Effector CD8-positive, alpha-beta T cell (primary cell): ENCODE results near the gene PIGL.
A peak's percentile ranks its signal among the peaks of the same experiment; 100 is the strongest.
"Not testable (repeated sequence)": the region's sequence is repeated elsewhere in the genome, so short reads cannot be mapped to it uniquely, and the experiment has no call there.

Source experiments
- DNase-seq: peaks from one replicate; lab custom pipeline; 2025; lab: John Stamatoyannopoulos, UW

The PIGL gene

DNA sequence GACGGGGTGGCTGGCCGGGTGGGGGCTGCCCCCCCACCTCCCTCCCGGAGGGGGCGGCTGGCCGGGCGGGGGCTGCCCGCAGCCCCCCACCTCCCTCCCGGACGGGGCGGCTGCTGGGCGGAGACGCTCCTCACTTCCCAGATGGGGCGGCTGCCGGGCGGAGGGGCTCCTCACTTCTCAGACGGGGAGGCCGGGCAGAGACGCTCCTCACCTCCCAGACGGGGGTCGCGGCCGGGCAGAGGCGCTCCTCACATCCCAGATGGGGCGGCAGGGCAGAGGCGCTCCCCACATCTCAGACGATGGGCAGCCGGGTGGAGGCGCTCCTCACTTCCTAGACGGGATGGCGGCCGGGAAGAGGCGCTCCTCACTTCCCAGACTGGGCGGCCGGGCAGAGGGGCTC is 95.1 kb downstream of the PIGL start:
- DNase-seq = not testable (repeated sequence)

DNA sequence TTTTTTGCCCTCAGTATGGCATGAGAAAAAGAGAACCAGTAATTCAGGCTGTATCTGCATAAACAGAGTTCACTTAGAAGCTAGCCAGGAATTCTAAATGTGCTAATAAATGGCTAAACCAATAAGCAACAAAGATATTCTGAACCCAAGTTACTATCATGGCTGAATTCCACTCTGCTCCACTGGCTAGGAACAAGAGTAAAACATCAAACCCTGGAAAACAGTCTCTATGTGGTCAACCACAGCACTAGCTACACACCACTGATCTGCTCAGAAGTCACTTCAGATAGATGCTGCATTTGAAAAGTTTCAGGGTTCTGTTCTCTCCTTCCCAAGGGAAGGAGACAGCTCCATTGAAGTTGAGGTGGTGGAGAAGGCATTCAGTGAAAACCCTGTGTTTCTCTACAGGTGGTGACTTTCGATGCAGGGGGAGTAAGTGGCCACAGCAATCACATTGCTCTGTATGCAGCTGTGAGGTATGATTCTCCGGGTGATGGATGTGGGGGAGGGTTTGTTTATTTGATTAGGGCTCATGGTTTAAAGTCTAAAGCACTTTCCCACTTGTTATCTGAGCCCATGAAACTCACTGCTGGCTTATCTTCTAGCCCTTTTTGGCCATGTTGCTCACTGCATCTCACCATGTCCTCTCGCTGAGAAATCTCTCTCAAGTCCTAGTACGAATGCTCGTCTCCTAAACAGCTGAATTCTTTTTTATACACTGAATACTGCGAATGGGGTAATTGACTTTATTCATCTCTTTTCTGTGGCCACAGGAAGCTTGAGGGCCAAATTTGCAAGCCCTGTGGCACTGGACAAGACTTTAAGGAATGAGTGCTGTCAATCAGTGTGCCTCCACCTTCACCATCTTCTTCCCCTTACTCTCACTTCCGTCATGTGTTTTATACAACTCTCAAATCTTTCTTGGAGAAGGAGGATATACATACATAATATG is 96.4 kb downstream of the PIGL start:
- no peak for DNase-seq

DNA sequence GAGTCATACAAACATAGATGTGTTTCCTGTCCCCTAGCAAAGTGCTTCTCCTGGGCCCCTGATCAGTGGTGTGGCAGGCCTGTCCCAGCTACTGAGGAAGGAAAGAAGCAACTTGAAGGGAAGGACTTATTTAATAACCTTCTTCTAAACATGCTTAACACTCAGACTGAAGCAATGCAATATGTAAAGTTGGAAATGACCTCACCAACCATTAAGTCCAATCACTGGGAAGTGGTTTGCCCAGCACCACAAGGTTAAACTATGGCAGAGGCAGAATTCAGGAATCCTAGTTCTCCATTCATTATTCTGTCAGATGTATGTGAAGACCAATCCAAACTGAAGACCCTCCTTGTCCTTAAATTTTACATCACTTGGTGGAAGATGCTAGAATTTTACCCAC is 97.2 kb downstream of the PIGL start:
- no peak for DNase-seq

DNA sequence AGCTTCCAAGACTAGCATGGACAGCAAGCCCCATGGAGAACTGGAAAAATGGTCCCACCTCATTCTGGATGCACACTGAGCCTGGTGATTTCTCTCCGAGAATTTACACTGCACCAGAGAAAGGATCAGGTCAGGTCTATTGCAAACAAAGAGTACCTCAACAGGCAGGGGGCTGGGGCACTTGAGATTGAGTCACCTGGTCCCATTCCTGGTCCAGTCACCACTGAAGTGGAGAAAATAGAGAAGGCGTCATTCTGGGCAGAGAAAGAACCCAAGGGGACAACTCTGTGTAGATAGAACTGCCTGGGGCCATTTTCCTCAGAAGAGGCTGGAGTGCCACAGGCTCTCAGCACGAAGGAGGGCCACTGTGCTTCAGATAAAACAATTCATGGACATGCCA is 97.8 kb downstream of the PIGL start:
- no peak for DNase-seq

DNA sequence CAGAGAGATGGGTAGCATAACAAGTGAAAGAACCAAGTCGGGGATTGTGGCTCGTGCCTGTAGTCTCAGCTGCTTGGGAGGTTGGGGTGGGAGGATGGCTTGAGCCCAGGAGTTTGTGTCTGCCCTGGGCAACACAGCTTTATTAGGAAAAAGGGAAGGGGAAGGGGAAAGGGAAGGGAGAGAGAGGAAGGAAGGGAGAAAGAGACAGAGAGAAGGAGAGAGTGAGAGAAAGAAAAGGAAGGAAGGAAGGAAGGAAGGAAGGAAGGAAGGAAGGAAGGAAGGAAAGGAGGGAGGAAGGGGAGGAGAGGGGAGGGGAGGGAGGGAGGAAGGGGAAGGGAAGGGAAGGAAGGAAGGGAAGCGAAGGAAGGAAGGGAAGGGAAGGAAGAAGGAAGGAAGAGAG is 103.0 kb downstream of the PIGL start:
- no peak for DNase-seq

DNA sequence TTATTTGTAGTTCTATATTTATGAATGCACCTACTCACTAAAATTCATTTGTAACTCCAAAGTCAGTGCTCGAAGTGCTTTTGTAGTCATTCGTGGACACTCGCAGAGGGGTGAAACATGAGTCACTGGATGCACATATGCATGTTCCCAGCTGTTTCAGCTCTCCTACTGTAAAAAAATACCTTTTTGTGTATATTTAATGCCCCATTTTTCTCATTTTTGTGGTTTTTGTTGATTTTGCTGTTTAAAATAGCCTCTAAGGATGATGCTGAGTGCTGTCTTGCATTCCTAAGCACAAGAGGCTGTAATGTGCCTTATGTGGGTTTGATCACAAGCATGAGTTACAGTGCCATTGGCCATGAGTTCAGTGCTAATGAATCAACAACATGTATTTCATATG is 105.6 kb downstream of the PIGL start:
- DNase-seq = no peak

DNA sequence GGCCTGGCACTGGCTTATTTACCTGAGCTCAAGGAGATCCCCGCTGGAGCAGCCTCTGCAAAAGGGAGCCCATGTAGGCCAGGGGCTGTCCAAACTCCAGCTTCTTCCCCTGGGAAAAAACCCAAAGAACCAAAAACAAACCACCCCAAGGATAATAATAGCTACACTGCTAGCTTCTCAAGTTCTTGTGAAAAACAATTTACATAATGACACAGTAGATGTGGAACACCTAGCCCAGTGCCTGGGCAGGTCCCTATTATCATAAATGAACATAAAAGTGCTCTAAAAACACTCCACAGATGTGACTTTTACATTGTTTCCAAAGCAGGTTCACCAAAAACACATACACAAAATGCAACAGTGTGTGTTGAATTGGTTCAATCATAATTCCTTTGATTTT is 109.0 kb downstream of the PIGL start:
- DNase-seq = no peak

DNA sequence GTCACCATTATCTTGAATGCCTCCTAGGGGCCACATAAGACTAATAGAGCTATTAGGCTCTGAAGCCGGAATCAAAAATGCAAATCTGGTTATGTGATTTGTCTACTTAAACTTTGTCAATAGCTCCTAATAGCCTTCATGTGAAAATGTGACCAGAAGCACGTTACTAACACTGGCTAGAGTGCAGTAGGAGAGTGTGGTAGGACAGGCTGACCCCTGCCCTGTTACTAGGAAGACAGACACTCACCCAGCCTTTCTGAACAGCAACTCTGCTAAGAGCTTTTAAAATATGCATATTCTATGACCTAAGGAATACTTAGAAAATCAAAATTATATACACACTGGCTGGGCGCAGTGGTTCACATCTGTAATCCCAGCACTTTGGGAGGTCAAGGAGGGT is 110.0 kb downstream of the PIGL start:
- no peak for DNase-seq

DNA sequence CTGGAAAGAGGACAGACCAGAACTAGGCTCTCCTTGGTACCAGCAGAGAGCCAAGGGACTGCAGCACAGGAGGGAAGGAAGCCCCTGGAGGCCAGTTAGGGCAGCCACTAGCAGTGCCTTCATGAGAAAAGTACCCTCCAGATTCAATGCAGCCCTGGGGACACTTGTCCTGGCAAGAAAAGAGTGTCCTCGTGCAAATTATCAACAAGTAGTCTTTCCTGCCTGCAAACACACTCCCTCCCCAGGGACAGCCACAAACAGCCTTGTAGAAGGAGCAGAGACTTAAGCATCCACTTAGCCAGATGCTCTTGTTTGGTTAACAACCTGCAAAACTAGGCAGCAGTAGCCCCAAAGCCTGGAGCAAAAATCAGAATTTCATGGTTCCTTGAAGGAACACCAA is 112.0 kb downstream of the PIGL start:
- DNase-seq = no peak

DNA sequence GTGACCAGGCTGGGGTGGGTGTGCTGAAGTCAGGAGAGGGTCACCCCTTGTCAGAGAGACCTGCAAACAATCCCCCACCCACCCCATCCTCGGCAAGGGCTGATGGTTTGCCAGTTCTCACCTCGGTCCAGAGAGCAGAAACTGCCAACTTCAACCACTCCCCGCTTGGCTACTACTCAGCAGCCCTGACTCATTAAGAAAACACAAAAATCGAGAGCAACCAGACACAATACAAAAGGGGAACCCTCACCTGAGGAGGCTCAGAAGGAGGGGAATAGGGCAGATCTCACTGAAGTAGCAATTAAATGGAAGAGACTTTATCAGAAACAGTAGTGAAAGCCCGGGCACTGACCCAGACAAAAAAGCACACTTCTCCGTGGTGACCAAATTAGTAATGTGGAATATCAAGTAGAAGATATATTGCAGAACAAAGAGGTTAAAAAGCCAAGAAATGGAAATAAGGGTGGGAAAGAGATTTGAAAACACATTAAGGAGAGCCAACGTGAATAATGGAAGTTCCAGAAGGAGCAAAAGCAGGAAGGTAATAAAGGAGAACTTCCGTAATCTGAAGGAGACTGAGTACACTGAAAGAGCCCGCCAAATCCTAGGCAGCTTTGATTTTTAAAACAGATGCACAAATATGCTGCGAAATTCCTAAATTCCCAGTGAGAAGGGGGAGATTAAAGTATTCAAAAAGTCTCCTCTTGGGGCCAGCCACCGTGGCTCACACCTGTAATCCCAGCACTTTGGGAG is 112.7 kb downstream of the PIGL start:
- DNase-seq = no peak

DNA sequence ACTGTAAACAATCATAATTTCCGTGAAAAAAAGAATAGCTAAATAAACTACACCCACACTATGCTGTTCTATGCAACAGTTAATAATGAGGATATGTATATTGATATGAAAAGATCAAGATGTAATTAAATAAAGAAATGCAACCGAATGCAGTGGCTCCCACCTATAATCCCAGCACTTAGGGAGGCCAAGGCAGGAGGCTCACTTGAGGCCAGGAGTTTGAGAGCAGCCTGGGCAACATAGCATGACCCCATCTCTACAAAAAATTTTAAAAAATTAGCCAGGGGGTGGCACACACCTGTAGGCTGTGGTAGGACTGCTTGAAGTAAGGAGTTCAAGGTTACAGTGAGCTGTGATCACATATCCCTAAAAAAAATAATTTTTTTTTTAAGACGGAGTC is 121.4 kb downstream of the PIGL start:
- DNase-seq = no peak

DNA sequence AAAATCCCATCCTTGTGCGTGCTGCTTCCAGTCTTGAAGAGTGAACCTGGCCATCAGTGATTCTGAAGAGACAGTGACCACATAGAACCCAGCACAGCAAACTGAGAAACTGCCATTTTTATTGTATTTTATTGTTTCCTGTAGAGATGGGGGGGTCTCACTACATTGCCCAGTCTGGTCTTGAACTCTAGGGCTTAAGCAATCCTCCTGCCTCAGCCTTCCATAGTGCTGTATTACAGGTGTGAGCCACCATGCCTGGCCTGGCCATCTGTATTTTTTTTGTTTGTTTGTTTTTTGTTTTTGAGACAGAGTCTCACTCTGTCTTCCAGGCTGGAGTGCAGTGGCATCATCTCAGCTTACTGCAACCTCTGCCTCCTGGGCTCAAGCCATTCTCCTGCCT is 122.4 kb downstream of the PIGL start:
- DNase-seq = no peak

DNA sequence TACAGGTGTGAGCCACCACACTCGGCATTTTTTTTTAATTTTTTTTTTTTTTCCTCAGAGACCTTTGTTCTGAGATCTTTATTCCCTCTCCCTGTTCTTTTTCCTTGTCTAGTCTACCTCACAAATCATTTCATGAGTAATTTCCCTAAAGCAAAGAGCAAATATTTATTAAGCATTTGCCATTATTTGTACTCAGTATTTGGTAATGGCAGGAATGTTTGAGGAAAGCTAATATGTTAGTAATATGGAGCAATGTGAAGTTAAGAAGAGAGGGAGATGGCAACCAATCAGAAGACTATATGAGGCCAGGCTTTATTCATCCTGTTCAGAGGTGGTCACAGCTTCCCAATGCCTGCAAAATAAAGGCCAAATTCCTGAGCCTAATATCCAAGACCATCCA is 122.9 kb downstream of the PIGL start:
- DNase-seq = no peak

DNA sequence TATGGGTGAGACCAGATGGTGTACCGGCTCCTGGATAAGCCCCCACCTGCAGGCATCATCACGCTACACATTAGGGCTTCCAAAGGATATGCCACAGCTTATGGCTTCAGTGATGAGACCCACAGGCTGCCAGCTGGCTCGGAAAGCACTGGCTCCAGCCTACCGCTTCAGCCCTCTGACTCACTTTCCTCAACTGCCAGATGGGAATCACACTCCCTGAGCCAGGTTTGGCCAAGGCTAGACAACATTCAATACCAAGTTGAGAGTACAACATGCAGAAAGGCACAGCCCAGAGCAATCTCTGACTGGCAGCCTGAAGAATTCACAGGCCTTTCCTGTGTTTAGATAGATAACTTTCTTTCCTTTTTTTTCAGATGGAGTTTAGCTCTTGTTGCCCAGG is 126.0 kb downstream of the PIGL start:
- no peak for DNase-seq

DNA sequence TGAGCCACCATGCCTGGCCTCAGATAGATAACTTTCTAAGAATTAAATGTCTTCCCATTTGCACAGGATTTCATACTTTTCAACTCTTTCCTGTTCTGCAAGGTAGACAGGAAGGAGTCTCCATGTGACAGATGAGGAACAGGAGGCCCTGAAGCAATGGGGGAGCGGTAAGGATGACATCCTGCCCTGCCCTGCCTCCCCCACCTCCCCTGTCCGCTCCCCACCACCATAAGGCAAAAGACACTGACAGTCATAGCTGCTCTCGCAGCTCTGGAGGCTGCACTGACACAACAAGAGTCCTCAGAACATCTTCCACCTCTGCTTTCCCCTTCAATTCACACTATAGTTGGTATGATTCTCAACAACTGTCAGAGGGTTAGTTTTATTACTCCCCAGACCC is 126.6 kb downstream of the PIGL start:
- DNase-seq = no peak

DNA sequence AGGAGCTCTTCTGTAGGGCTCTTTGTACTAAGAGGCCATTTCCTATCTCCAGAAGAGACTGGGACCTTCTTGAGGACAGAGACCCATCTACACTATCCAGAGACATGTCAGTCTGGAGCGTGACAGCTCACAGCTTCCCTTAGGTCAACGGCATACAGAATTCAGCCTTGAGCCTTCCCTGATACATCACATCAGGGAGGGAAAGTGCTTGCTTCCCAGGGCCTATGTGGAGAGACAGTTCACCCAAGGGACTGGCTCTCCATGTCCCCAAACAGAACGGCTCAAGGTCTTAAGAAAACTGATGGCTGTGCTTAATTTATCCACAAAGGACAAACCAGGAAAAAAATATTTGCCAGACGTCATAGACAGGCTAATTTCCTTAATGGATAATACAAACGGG is 128.6 kb downstream of the PIGL start:
- DNase-seq = no peak

DNA sequence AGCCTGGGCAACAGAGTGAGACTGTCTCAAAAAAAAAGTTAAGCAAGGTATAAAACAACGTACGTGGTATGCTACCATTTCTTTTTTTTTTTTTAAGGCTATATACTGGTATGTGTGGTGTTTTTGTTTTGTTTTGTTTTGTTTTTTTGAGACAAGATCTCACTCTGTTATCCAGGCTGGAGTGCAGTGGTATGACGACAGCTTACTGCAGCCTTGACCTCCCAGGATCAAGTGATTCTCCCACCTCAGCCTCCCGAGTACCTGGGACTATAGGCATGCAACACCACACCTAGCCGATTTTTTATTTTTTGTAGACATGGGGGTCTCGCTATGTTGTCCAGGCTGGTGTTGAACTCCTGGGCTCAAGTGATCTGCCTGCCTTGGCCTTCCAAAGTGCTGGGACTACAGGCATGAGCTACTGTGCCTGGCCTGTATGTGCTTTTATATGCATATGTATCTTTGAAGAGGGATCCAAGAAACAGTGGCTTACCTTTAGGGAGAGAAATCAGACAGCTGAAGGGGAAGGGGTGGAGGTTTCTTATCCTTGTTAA is 129.8 kb downstream of the PIGL start:
- DNase-seq = no peak

DNA sequence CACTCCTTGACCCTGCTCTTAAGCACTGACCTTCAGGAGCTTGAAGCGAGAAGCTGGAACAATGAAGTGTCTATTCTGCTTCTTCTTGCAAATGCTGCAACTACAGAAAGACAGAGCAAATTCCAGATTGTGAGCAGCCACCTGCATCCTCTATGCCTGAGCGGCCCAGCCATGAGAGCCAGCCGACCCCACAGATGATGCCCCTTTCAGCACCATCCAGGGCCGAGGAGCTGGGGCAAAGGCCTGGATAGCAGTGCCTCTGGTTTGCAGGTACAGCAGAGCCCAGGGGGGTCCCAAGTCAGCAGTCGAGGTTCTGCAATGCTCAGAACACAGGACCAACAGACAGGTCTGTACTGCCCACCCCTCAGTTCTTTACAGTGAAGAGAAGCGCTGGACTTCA is 131.6 kb downstream of the PIGL start:
- no peak for DNase-seq

DNA sequence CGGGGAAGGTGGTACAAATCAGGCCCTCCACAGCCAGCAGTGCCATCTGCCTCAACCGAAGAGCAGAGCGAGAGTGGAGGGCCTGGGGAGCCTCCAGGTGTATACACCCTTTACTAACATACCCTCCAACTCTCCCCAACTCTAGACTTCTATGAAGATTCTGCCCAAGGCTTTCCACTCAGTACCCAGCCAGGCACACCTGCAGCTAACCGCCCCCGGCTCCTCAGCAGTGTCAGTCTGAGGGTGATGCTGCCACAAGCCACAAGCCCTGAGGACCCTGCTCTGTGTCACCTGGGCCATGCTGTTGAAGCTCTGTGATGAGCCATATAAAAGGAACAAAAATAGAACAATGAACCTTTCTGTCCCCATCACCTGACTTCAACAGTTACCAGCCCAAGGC is 132.4 kb downstream of the PIGL start:
- no peak for DNase-seq

DNA sequence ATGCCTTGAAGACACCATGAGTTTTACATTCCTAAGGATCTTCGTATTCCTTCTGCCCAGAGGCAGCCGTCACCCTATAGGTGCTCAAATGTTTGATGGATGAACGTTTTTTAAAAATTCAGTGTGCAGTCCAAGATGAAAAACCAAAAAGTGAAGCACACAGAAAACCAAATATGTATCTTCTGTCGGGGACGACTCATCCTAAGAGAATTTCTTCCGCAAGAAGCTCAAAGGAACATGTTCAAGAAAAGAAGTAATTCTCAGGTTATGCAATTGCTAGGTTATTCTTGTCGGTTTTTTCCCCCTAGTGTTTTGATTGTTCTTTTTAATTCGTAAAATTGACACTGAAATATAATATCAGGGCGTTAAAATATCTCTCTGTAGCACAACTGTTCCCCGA is 134.8 kb downstream of the PIGL start:
- DNase-seq = no peak

DNA sequence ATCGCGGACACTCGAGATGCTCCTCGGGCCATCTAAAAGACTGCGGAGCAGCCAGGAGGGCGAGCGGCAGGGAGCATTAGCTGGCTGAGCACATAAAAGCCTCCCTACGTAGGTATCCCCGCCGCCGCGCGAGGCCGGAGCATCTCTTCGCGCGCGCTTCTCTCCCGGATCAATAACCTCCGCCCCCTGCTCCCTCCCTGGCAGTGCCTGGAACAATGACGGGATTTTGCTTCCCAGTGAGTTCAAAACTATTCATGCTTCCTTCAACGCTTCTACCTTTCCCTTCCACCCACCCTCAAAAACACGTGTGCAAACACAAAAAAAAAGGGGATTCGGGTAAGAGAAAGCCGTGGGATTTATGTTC is 135.3 kb downstream of the PIGL start:
- no peak for DNase-seq

DNA sequence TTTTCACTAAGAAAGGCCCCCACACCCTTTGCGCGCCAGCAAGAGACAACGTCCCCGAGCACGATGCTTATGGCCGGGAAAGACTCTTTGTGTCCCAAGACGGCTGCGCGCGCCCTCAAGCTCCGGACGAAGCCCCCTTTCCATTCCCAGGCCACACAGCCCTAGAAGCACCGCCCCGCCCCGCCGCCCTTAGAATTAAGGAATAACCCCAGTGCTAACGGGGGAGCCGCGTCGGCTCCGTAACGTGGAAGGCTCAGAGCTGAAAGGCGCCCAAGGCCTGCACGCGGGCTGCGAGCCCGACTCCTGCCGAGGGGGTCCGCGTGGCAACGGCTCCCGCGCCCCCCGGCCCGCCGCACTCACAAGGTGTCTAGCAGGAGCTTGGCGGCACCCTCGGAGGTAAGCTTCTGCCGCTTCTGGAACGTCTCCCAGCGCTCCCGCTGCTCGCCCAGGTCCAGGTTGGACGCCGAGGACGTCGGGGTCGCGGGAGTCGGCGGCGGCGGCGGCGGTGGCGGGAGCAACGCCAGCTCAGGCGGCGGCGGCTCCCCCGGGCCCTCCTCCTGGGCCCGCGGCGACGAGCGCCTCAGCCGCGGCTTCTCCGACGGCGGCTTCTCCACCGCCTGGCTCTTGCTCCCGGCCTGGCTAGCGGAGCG is 135.8 kb downstream of the PIGL start:
- peak; percentile 12 for DNase-seq
